K562 (cell line): ENCODE measurements around the gene ACOT2. TPM values are rescaled to one million over a fixed set of nuclear protein-coding genes. Genes with fewer than 3 reads are reported as not detected.

ENCODE experiments used
- ATAC-seq: fragments of 200-7000 bp; cut with Tn5 transposase; 3 replicates; pipeline ENCODE4 v1.9.1; 2020; ENCODE audit warnings: moderate library complexity
- BruUV-seq: library from RNA; stranded (reverse); fragments of 400-500 nt; replicated peaks from 2 replicates; lab custom pipeline; 2021; lab: Mats Ljungman, UMichigan
- CTCF ChIA-PET: fragments of 300-600 bp; formaldehyde crosslinking; extraction: SDS; loops from one replicate; lab custom pipeline; 2021; ENCODE audit warnings: low intra/inter-chr PET ratio; lab: Yijun Ruan, JAX
- POLR2A ChIA-PET: fragments of 300-600, 350-650 bp; sonication (Branson Sonifier 250); formaldehyde crosslinking; extraction: SDS; loops from one replicate; lab custom pipeline; 2021; ENCODE audit warnings: antibody characterized with exemption, inconsistent platforms; lab: Yijun Ruan, JAX
- DNase-seq, 4 experiments: peaks; one replicate each; pipeline versions ENCODE4 v3.0.0 to v3.0.0-alpha.2; 2011 to 2018; ENCODE audit warnings: low spot score in 3 of 4, mixed read lengths in 3 of 4; ENCODE audit errors: extremely low read depth in 1 of 4
- FAIRE-seq: peaks from 2 replicates; lab custom pipeline; 2011; peaks lifted over from hg19 to GRCh38; lab: Jason Lieb, UNC
- H2AFZ ChIP-seq: 2 replicates; pipeline ENCODE4 v1.6.0; 2011; ENCODE audit warnings: low read depth, low read length, control low read depth, inconsistent platforms
- H3K27ac ChIP-seq: fragments of 200-600 bp; 3 replicates; pipeline ENCODE4 v1.8.0; 2011; ENCODE audit warnings: low read depth, mild to moderate bottlenecking, control low read depth, inconsistent platforms, low read length, moderate library complexity, mixed read lengths; ENCODE audit errors: extremely low read depth
- H3K27me3 ChIP-seq, 2 experiments: fragments of 300-600 bp in 1 of 2; 2 replicates in 1 of 2; 3 replicates in 1 of 2; pipeline versions ENCODE4 v1.6.0 to v1.8.0; 2011; ENCODE audit warnings: inconsistent platforms in 2 of 2, low read length in 2 of 2, mild to moderate bottlenecking in 1 of 2, mixed read lengths in 1 of 2, moderate library complexity in 1 of 2; ENCODE audit not compliant: control insufficient read depth in 2 of 2, insufficient read depth in 2 of 2
- H3K36me3 ChIP-seq: fragments of 300-600 bp; 3 replicates; pipeline ENCODE4 v1.8.0; 2011; ENCODE audit warnings: mild to moderate bottlenecking, low read length, inconsistent platforms; ENCODE audit not compliant: control insufficient read depth, insufficient read depth
- H3K4me1 ChIP-seq, 2 experiments: fragments of 200-600 bp in 1 of 2; replicated peaks in 1 of 2; 2 replicates in 1 of 2; 3 replicates in 1 of 2; pipeline versions ENCODE4 v1.5.1 to v1.8.0; 2011; ENCODE audit warnings: inconsistent platforms in 2 of 2, low read length in 2 of 2, mild to moderate bottlenecking in 1 of 2, mixed read lengths in 1 of 2, moderate library complexity in 1 of 2; ENCODE audit not compliant: control insufficient read depth in 2 of 2, insufficient read depth in 2 of 2
- H3K4me2 ChIP-seq: 2 replicates; pipeline ENCODE4 v1.6.1; 2011; ENCODE audit warnings: low read length, control low read depth, inconsistent platforms, mixed read lengths; ENCODE audit not compliant: insufficient read depth
- H3K4me3 ChIP-seq: fragments of 200-600 bp; sonication (generic), shearing (Covaris generic); 2 replicates; pipeline ENCODE4 v1.5.1; 2016; ENCODE audit warnings: control low read depth, inconsistent platforms
- H3K79me2 ChIP-seq: fragments of 200-600 bp; 3 replicates; pipeline ENCODE4 v1.8.0; 2011; ENCODE audit warnings: low read length, inconsistent platforms; ENCODE audit not compliant: control insufficient read depth, insufficient read depth
- H3K9ac ChIP-seq, 2 experiments: 2 replicates each; pipeline versions ENCODE4 v1.6.0 to v1.6.1; 2011; ENCODE audit warnings: low read depth in 2 of 2, low read length in 2 of 2, control low read depth in 1 of 2, inconsistent platforms in 1 of 2, mild to moderate bottlenecking in 1 of 2, mixed read lengths in 1 of 2; ENCODE audit not compliant: insufficient read depth in 1 of 2
- H3K9me1 ChIP-seq: one replicate; pipeline ENCODE4 v1.6.0; 2011; ENCODE audit warnings: inconsistent platforms, mild to moderate bottlenecking, low read length, moderate library complexity; ENCODE audit not compliant: control insufficient read depth, insufficient read depth
- H3K9me3 ChIP-seq: replicated peaks from 2 replicates; pipeline ENCODE4 v1.5.1; 2011; ENCODE audit warnings: low read depth, low read length, inconsistent platforms; ENCODE audit not compliant: control insufficient read depth, insufficient read depth
- H4K20me1 ChIP-seq: replicated peaks from 2 replicates; pipeline ENCODE4 v1.6.1; 2011; ENCODE audit warnings: low read length, inconsistent platforms, mixed read lengths; ENCODE audit not compliant: control insufficient read depth, insufficient read depth
- HNRNPL ChIP-seq: fragments of 200-400 bp; formaldehyde crosslinking; IDR thresholded peaks from 2 replicates; pipeline ENCODE4 v1.6.1; 2017; ENCODE audit warnings: low read depth, mild to moderate bottlenecking, low read length
- ZNF232 ChIP-seq: sonication (generic); formaldehyde crosslinking; IDR thresholded peaks from 2 replicates; pipeline ENCODE4 v1.8.0; 2022; ENCODE audit warnings: mild to moderate bottlenecking, missing genetic modification reagents
- WGBS: fragments of 100-300 bp; shearing (Covaris generic); methylation state at CpG from one replicate; pipeline ENCODE4 v1.1.6; 2016; ENCODE audit warnings: low coverage, mixed read lengths; ENCODE audit not compliant: insufficient coverage; ENCODE audit errors: missing lambda C conversion rate; 5-methylcytosine and 5-hydroxymethylcytosine counted together
- in situ Hi-C: fragments of 300-500 bp; cut with MboI; formaldehyde crosslinking; loops from 4 replicates; pipeline ENCODE4 v1.15.0; 2018; ENCODE audit warnings: inconsistent platforms, mixed read lengths
- intact Hi-C: fragments of 100-400 bp; cut with micrococcal nuclease; formaldehyde crosslinking; loops from 2 replicates; pipeline ENCODE4 v1.14.2; 2022
- polyA plus RNA-seq, 8 experiments: library from polyadenylated mRNA; depleted of rRNA in 4 of 8; stranded (reverse) in 5 of 8; unstranded in 3 of 8; fragments of >200 nt; fragmentation: Nextera tagmentation in 2 of 8; fragmentation: Illumina TruSeq in 1 of 8; extraction: Ambion mirVana in 2 of 8; extraction: Trizol in 1 of 8; gene quantifications; 2 replicates each; pipeline versions ENCODE4 v1.2.1 to v1.2.3, GENCODE V29; 2011 to 2014; ENCODE audit warnings: inconsistent platforms in 1 of 8, missing spikeins in 1 of 8
- total RNA-seq, 7 experiments: library from RNA; depleted of rRNA in 6 of 7; stranded (reverse); fragments of >200 nt in 6 of 7; fragmentation: Illumina TruSeq in 2 of 7; extraction: Trizol in 2 of 7; gene quantifications; 2 replicates each; pipeline versions ENCODE4 v1.2.1 to v1.2.3, GENCODE V29; 2011 to 2021; ENCODE audit warnings: low replicate concordance in 1 of 7
- TF ChIP-seq, protein P1 (sequence below): sonication (generic); formaldehyde crosslinking; IDR thresholded peaks from 2 replicates; pipeline ENCODE4 v1.8.0; 2022; ENCODE audit warnings: mild to moderate bottlenecking, missing genetic modification reagents
- TF ChIP-seq, protein P2 (sequence below): sonication (generic); formaldehyde crosslinking; IDR thresholded peaks from 2 replicates; pipeline ENCODE4 v1.8.1; 2023; ENCODE audit warnings: mild to moderate bottlenecking, missing genetic modification reagents

The ACOT2 gene
- total and polyA plus RNA-seq, 9 of the 15 experiments (the other 6 are each of a cell fraction or from before 2014, with no cell fraction given) = 0.04 to 0.15 (median 0.04) TPM; not detected in 6

DNA sequence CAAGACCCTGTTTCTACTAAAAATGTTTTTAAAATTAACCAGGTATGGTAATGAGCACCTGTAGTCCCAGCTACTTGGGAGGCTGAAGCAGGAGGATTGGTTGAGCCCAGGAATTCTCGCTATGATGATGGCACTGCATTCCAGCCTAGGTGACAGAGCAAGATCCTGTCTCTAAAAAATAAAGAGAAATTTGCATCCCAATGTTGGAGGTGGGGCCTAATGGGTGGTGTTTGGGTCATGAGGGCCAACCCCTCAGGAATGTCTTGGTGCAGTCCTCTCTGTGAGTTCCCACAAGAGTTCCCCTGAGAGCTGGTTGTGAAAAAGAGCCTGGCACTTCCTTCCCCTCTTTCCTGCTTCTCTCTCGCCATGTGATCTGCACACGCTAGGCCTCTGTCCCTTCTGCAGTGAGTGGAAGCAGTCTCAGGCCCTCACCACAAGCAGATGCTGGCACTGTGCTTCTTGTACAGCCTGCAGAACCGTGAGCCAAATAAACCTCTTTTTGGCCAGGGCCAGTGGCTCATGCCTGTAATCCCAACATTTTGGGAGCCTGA is 54.6 kb downstream of the ACOT2 start:
- DNase-seq (no peak), ATAC-seq (no peak), FAIRE-seq (no peak)
- TF ChIP-seq, protein P1, sequence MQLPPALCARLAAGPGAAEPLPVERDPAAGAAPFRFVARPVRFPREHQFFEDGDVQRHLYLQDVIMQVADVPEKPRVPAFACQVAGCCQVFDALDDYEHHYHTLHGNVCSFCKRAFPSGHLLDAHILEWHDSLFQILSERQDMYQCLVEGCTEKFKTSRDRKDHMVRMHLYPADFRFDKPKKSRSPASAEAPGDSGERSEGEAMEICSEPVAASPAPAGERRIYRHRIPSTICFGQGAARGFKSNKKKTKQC (CRISPR knock-in tag) = no peak
- TF ChIP-seq ZNF232 (CRISPR knock-in tag) (no peak), HNRNPL (no peak)
- TF ChIP-seq, protein P2, sequence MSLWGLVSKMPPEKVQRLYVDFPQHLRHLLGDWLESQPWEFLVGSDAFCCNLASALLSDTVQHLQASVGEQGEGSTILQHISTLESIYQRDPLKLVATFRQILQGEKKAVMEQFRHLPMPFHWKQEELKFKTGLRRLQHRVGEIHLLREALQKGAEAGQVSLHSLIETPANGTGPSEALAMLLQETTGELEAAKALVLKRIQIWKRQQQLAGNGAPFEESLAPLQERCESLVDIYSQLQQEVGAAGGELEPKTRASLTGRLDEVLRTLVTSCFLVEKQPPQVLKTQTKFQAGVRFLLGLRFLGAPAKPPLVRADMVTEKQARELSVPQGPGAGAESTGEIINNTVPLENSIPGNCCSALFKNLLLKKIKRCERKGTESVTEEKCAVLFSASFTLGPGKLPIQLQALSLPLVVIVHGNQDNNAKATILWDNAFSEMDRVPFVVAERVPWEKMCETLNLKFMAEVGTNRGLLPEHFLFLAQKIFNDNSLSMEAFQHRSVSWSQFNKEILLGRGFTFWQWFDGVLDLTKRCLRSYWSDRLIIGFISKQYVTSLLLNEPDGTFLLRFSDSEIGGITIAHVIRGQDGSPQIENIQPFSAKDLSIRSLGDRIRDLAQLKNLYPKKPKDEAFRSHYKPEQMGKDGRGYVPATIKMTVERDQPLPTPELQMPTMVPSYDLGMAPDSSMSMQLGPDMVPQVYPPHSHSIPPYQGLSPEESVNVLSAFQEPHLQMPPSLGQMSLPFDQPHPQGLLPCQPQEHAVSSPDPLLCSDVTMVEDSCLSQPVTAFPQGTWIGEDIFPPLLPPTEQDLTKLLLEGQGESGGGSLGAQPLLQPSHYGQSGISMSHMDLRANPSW (CRISPR knock-in tag) = no peak
- no TSS peak for BruUV-seq
- H2AFZ ChIP-seq = no peak overlapping the region
- no peaks in the 10 kb centered on the region for H3K79me2 ChIP-seq
- no peaks in the 10 kb centered on the region for H4K20me1 ChIP-seq
- H3K27ac ChIP-seq = no peak overlapping the region
- 11% methylated on average over 2 of the region's 4 CpGs for WGBS
- no peaks in the 10 kb centered on the region for H3K4me1 ChIP-seq
- H3K9me3 ChIP-seq = no peaks in the 10 kb centered on the region
- no peaks in the 10 kb centered on the region for H3K9me1 ChIP-seq
- in situ Hi-C loops = no loop called here
- ChIA-PET POLR2A (no interaction called here), CTCF (no interaction called here)
- intact Hi-C loops = no loop called here
- no peak overlapping the region for H3K4me3 ChIP-seq
- H3K27me3 ChIP-seq = no peaks in the 10 kb centered on the region
- no peak overlapping the region for H3K9ac ChIP-seq
- no peak overlapping the region for H3K4me2 ChIP-seq
- no peaks in the 10 kb centered on the region for H3K36me3 ChIP-seq

Other genes starting within 250 kb of the ACOT2 start
Only the 7 nearest of the 8 such genes appear.
- gene NUMB, start 110.7 kb upstream of the ACOT2 start, total RNA-seq (2014; rRNA removed) = 16.8 and 17.8 TPM in 2 replicates
- 18.1 TPM in 2 replicates for gene NUMB, start 110.7 kb upstream of the ACOT2 start, total RNA-seq (2014; rRNA removed; fragmentation: Illumina TruSeq; extraction: Trizol)
- 13.5 and 17.9 TPM in 2 replicates for gene NUMB, start 110.7 kb upstream of the ACOT2 start, total RNA-seq (2015; rRNA removed; fragmentation: Illumina TruSeq; extraction: Trizol)
- 38.3 and 39.4 TPM in 2 replicates for gene NUMB, start 110.7 kb upstream of the ACOT2 start, total RNA-seq (2021)
- 54.0 and 65.1 TPM in 2 replicates for gene NUMB, start 110.7 kb upstream of the ACOT2 start, polyA plus RNA-seq (2011; rRNA removed)
- 44.2 and 48.6 TPM in 2 replicates for gene NUMB, start 110.7 kb upstream of the ACOT2 start, polyA plus RNA-seq (2014; fragmentation: Illumina TruSeq; extraction: Trizol)
- 10 to 100 TPM; 23.5 to 47.8 TPM for gene NUMB, start 110.7 kb upstream of the ACOT2 start, polyA plus RNA-seq (2014; fragmentation: Nextera tagmentation; extraction: Ambion mirVana)
- 31.5 and 32.3 TPM in 2 replicates for gene NUMB, start 110.7 kb upstream of the ACOT2 start, polyA plus RNA-seq (2014; rRNA removed)
- gene RIOX1, start 78.3 kb upstream of the ACOT2 start, total RNA-seq (2014; rRNA removed) = 17.6 and 18.0 TPM in 2 replicates
- gene RIOX1, start 78.3 kb upstream of the ACOT2 start, total RNA-seq (2014; rRNA removed; fragmentation: Illumina TruSeq; extraction: Trizol) = 7.8 and 9.2 TPM in 2 replicates
- 11.5 and 12.7 TPM in 2 replicates for gene RIOX1, start 78.3 kb upstream of the ACOT2 start, total RNA-seq (2015; rRNA removed; fragmentation: Illumina TruSeq; extraction: Trizol)
- 14.3 and 15.7 TPM in 2 replicates for gene RIOX1, start 78.3 kb upstream of the ACOT2 start, total RNA-seq (2021)
- gene RIOX1, start 78.3 kb upstream of the ACOT2 start, polyA plus RNA-seq (2011; rRNA removed) = 4.6 and 5.8 TPM in 2 replicates
- gene RIOX1, start 78.3 kb upstream of the ACOT2 start, polyA plus RNA-seq (2014; fragmentation: Illumina TruSeq; extraction: Trizol) = 8.0 and 8.2 TPM in 2 replicates
- gene RIOX1, start 78.3 kb upstream of the ACOT2 start, polyA plus RNA-seq (2014; fragmentation: Nextera tagmentation; extraction: Ambion mirVana) = 1 to 10 TPM; 1.9 to 2.6 TPM
- gene RIOX1, start 78.3 kb upstream of the ACOT2 start, polyA plus RNA-seq (2014; rRNA removed) = 12.4 and 13.8 TPM in 2 replicates
- not detected in 2 replicates for gene ACOT1, start 32.1 kb upstream of the ACOT2 start, total RNA-seq (2014; rRNA removed)
- not detected in 2 replicates for gene ACOT1, start 32.1 kb upstream of the ACOT2 start, total RNA-seq (2014; rRNA removed; fragmentation: Illumina TruSeq; extraction: Trizol)
- not detected in 2 replicates for gene ACOT1, start 32.1 kb upstream of the ACOT2 start, total RNA-seq (2015; rRNA removed; fragmentation: Illumina TruSeq; extraction: Trizol)
- not detected in 2 replicates for gene ACOT1, start 32.1 kb upstream of the ACOT2 start, total RNA-seq (2021)
- not detected in 2 replicates for gene ACOT1, start 32.1 kb upstream of the ACOT2 start, polyA plus RNA-seq (2011; rRNA removed)
- gene ACOT1, start 32.1 kb upstream of the ACOT2 start, polyA plus RNA-seq (2014; fragmentation: Illumina TruSeq; extraction: Trizol) = not detected in 2 replicates
- under 1 TPM in 1 of 2 experiments, not detected in 1; 0.07 TPM for gene ACOT1, start 32.1 kb upstream of the ACOT2 start, polyA plus RNA-seq (2014; fragmentation: Nextera tagmentation; extraction: Ambion mirVana)
- gene ACOT1, start 32.1 kb upstream of the ACOT2 start, polyA plus RNA-seq (2014; rRNA removed) = not detected in 2 replicates
- not detected in 2 replicates for gene HEATR4, start 10.3 kb upstream of the ACOT2 start, total RNA-seq (2014; rRNA removed)
- gene HEATR4, start 10.3 kb upstream of the ACOT2 start, total RNA-seq (2014; rRNA removed; fragmentation: Illumina TruSeq; extraction: Trizol) = not detected in 2 replicates
- gene HEATR4, start 10.3 kb upstream of the ACOT2 start, total RNA-seq (2015; rRNA removed; fragmentation: Illumina TruSeq; extraction: Trizol) = not detected in 2 replicates
- gene HEATR4, start 10.3 kb upstream of the ACOT2 start, total RNA-seq (2021) = not detected in 2 replicates
- not detected in 2 replicates for gene HEATR4, start 10.3 kb upstream of the ACOT2 start, polyA plus RNA-seq (2011; rRNA removed)
- not detected in 2 replicates for gene HEATR4, start 10.3 kb upstream of the ACOT2 start, polyA plus RNA-seq (2014; fragmentation: Illumina TruSeq; extraction: Trizol)
- not detected for gene HEATR4, start 10.3 kb upstream of the ACOT2 start, polyA plus RNA-seq (2014; fragmentation: Nextera tagmentation; extraction: Ambion mirVana)
- not detected in 2 replicates for gene HEATR4, start 10.3 kb upstream of the ACOT2 start, polyA plus RNA-seq (2014; rRNA removed)
- gene ACOT4, start 22.7 kb downstream of the ACOT2 start, total RNA-seq (2014; rRNA removed) = not detected in 2 replicates
- gene ACOT4, start 22.7 kb downstream of the ACOT2 start, total RNA-seq (2014; rRNA removed; fragmentation: Illumina TruSeq; extraction: Trizol) = not detected in 2 replicates
- not detected in 2 replicates for gene ACOT4, start 22.7 kb downstream of the ACOT2 start, total RNA-seq (2015; rRNA removed; fragmentation: Illumina TruSeq; extraction: Trizol)
- gene ACOT4, start 22.7 kb downstream of the ACOT2 start, total RNA-seq (2021) = not detected in 2 replicates
- not detected in 2 replicates for gene ACOT4, start 22.7 kb downstream of the ACOT2 start, polyA plus RNA-seq (2011; rRNA removed)
- gene ACOT4, start 22.7 kb downstream of the ACOT2 start, polyA plus RNA-seq (2014; fragmentation: Illumina TruSeq; extraction: Trizol) = not detected in 2 replicates
- gene ACOT4, start 22.7 kb downstream of the ACOT2 start, polyA plus RNA-seq (2014; fragmentation: Nextera tagmentation; extraction: Ambion mirVana) = not detected
- gene ACOT4, start 22.7 kb downstream of the ACOT2 start, polyA plus RNA-seq (2014; rRNA removed) = not detected in 2 replicates
- not detected in 2 replicates for gene ACOT6, start 43.3 kb downstream of the ACOT2 start, total RNA-seq (2014; rRNA removed)
- gene ACOT6, start 43.3 kb downstream of the ACOT2 start, total RNA-seq (2014; rRNA removed; fragmentation: Illumina TruSeq; extraction: Trizol) = not detected in 2 replicates
- not detected in 2 replicates for gene ACOT6, start 43.3 kb downstream of the ACOT2 start, total RNA-seq (2015; rRNA removed; fragmentation: Illumina TruSeq; extraction: Trizol)
- not detected in 2 replicates for gene ACOT6, start 43.3 kb downstream of the ACOT2 start, total RNA-seq (2021)
- not detected in 2 replicates for gene ACOT6, start 43.3 kb downstream of the ACOT2 start, polyA plus RNA-seq (2011; rRNA removed)
- not detected in 2 replicates for gene ACOT6, start 43.3 kb downstream of the ACOT2 start, polyA plus RNA-seq (2014; fragmentation: Illumina TruSeq; extraction: Trizol)
- gene ACOT6, start 43.3 kb downstream of the ACOT2 start, polyA plus RNA-seq (2014; fragmentation: Nextera tagmentation; extraction: Ambion mirVana) = not detected
- not detected in 2 replicates for gene ACOT6, start 43.3 kb downstream of the ACOT2 start, polyA plus RNA-seq (2014; rRNA removed)
- 1.6 and 2.3 TPM in 2 replicates for gene DNAL1, start 75.8 kb downstream of the ACOT2 start, total RNA-seq (2014; rRNA removed)
- gene DNAL1, start 75.8 kb downstream of the ACOT2 start, total RNA-seq (2014; rRNA removed; fragmentation: Illumina TruSeq; extraction: Trizol) = 6.3 and 10.3 TPM in 2 replicates
- gene DNAL1, start 75.8 kb downstream of the ACOT2 start, total RNA-seq (2015; rRNA removed; fragmentation: Illumina TruSeq; extraction: Trizol) = 2.1 and 3.7 TPM in 2 replicates
- gene DNAL1, start 75.8 kb downstream of the ACOT2 start, total RNA-seq (2021) = 4.8 and 5.8 TPM in 2 replicates
- gene DNAL1, start 75.8 kb downstream of the ACOT2 start, polyA plus RNA-seq (2011; rRNA removed) = 3.2 and 4.1 TPM in 2 replicates
- gene DNAL1, start 75.8 kb downstream of the ACOT2 start, polyA plus RNA-seq (2014; fragmentation: Illumina TruSeq; extraction: Trizol) = 4.7 and 5.6 TPM in 2 replicates
- 10 to 100 TPM in 1 of 2 experiments, 1 to 10 TPM in 1; 8.9 to 11.7 TPM for gene DNAL1, start 75.8 kb downstream of the ACOT2 start, polyA plus RNA-seq (2014; fragmentation: Nextera tagmentation; extraction: Ambion mirVana)
- 1.4 and 4.8 TPM in 2 replicates for gene DNAL1, start 75.8 kb downstream of the ACOT2 start, polyA plus RNA-seq (2014; rRNA removed)